Measurements from ENCODE around the gene TSPEAR.

The TSPEAR gene

DNA sequence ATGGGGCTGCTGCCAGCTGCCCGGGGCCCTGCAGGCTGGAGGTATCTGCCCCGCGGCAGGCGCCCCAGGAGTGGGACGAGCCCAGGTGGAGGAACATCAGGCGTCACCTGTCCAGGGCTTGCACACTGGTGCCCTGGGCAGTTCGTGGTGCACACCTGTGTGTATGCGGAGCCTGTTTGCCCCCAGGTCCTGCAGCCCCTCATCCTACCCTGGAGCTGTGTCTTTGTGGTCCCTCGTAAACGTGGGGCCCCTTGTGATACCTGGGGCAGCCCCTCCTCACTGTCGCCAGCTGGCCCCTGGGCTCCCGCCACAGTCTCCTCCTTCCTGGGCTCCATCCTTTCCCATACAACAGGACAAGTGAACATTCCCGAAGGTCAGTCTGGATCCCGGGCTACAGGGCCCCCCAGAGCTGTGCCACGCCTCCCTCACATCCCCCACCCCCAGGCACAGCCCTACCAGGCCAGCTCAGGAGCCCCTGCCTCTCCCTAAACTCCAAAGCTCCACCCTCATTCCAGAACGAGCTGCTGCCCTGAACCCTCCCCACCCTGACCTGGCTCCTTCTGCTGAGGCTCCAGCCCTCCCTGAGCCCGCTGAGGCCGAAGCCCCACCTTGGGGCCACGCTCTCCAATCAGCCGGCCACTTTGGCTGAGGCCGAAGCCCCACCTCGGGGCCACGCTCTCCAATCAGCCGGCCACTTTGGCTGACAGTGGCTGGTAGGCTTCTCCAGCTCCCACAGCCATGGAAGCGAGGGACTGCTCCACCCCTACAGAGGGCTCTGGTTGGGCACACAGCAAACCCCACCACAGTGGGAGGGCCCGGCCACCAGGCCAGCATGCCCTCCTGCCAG is 47.6 kb upstream of the TSPEAR start:
- Histone ChIP-seq H4K20me1 (ENCODE audit: control insufficient read depth, insufficient read depth, low read depth, low read length) (no peaks in the 10 kb centered on the region), H3F3A (ENCODE audit: control insufficient read depth, insufficient read depth) (no peaks in the 10 kb centered on the region), H3K4me3 (ENCODE audit: low read length) (no peak overlapping the region), H3K9me2 (replicated peaks; ENCODE audit: control insufficient read depth, low read length) (no peaks in the 10 kb centered on the region), H3K27me3 (ENCODE audit: control insufficient read depth, low read length) (no peaks in the 10 kb centered on the region), H3K4me2 (ENCODE audit: low read length) (no peak overlapping the region), H3K9me3 (ENCODE audit: control insufficient read depth, insufficient read depth, low read length) (no peaks in the 10 kb centered on the region), H3K27ac (ENCODE audit: low read depth, low read length) (no peak overlapping the region), H3K79me2 (ENCODE audit: control insufficient read depth, low read length) (no peaks in the 10 kb centered on the region), H3K4me1 (ENCODE audit: control insufficient read depth, low read length) (no peaks in the 10 kb centered on the region), H3K36me3 (ENCODE audit: control insufficient read depth, low read length) (no peaks in the 10 kb centered on the region)
- TF ChIP-seq, protein P1, sequence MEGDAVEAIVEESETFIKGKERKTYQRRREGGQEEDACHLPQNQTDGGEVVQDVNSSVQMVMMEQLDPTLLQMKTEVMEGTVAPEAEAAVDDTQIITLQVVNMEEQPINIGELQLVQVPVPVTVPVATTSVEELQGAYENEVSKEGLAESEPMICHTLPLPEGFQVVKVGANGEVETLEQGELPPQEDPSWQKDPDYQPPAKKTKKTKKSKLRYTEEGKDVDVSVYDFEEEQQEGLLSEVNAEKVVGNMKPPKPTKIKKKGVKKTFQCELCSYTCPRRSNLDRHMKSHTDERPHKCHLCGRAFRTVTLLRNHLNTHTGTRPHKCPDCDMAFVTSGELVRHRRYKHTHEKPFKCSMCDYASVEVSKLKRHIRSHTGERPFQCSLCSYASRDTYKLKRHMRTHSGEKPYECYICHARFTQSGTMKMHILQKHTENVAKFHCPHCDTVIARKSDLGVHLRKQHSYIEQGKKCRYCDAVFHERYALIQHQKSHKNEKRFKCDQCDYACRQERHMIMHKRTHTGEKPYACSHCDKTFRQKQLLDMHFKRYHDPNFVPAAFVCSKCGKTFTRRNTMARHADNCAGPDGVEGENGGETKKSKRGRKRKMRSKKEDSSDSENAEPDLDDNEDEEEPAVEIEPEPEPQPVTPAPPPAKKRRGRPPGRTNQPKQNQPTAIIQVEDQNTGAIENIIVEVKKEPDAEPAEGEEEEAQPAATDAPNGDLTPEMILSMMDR (IDR thresholded peaks at IDR 0.05; ENCODE audit: low read depth, low read length, poor library complexity, severe bottlenecking): no peak
- no peak for TF ChIP-seq EZH2phosphoT487 (IDR thresholded peaks at IDR 0.05; ENCODE audit: borderline replicate concordance, low read length)

DNA sequence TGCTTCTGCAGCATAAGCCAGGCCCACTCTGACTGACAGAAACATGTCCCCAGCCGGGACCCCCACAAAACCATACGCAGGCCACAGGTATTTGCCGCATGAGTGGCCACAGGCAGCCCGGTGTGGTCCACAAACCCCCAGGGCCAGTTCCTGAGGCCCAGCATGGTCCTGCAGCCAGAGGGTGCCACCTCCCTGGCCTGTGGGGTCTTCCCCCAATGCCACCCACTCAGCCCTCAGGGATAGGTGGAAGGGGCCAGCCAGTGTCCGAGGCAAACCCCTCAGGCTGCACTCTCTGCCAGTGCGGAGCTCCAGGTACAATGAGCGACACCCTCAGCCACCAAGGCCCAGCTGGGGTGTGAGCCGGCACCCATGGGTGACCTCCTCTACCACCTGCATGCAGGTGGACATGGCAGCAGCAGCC is 46.8 kb upstream of the TSPEAR start:
- H3K4me1 ChIP-seq (ENCODE audit: control insufficient read depth, low read length): no peaks in the 10 kb centered on the region
- H3K36me3 ChIP-seq (ENCODE audit: control insufficient read depth, low read length): no peaks in the 10 kb centered on the region
- H3K27me3 ChIP-seq (ENCODE audit: control insufficient read depth, low read length): no peaks in the 10 kb centered on the region
- no peak for TF ChIP-seq EZH2phosphoT487 (IDR thresholded peaks at IDR 0.05; ENCODE audit: borderline replicate concordance, low read length)
- TF ChIP-seq, protein P1 (IDR thresholded peaks at IDR 0.05; ENCODE audit: low read depth, low read length, poor library complexity, severe bottlenecking): no peak
- H3K4me3 ChIP-seq (ENCODE audit: low read length): no peak overlapping the region
- H3K27ac ChIP-seq (ENCODE audit: low read depth, low read length): no peak overlapping the region
- H3K9me3 ChIP-seq (ENCODE audit: control insufficient read depth, insufficient read depth, low read length): no peaks in the 10 kb centered on the region
- no peak overlapping the region for H3K4me2 ChIP-seq (ENCODE audit: low read length)
- no peaks in the 10 kb centered on the region for H4K20me1 ChIP-seq (ENCODE audit: control insufficient read depth, insufficient read depth, low read depth, low read length)
- H3K9me2 ChIP-seq (replicated peaks; ENCODE audit: control insufficient read depth, low read length): no peaks in the 10 kb centered on the region
- no peaks in the 10 kb centered on the region for H3F3A ChIP-seq (ENCODE audit: control insufficient read depth, insufficient read depth)
- H3K79me2 ChIP-seq (ENCODE audit: control insufficient read depth, low read length): no peaks in the 10 kb centered on the region

DNA sequence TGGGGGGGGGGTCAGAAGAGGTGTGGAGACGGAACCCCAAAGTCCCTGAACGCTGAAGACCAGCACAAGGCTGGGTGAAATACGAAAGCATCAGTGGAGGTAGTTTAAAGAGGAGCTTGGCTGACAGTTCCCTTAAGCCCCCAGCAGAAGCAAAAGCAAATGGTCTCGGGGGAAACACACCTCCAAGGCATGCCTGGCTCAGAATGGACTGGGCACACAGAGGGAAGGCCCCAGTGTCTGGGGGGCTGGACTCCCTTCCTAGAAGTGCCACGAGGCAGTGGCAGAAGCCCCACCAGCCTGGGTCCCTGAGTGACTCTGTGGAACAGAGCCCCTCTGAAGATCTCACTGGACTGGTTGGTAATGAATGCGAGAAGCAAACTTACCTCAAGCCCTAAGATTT is 46.4 kb upstream of the TSPEAR start:
- no peaks in the 10 kb centered on the region for H3K27me3 ChIP-seq (ENCODE audit: control insufficient read depth, low read length)
- no peaks in the 10 kb centered on the region for H3K79me2 ChIP-seq (ENCODE audit: control insufficient read depth, low read length)
- TF ChIP-seq EZH2phosphoT487 (IDR thresholded peaks at IDR 0.05; ENCODE audit: borderline replicate concordance, low read length): no peak
- TF ChIP-seq, protein P1 (IDR thresholded peaks at IDR 0.05; ENCODE audit: low read depth, low read length, poor library complexity, severe bottlenecking): no peak
- no peak overlapping the region for H3K4me3 ChIP-seq (ENCODE audit: low read length)
- no peaks in the 10 kb centered on the region for H3K9me3 ChIP-seq (ENCODE audit: control insufficient read depth, insufficient read depth, low read length)
- no peaks in the 10 kb centered on the region for H3K9me2 ChIP-seq (replicated peaks; ENCODE audit: control insufficient read depth, low read length)
- H3F3A ChIP-seq (ENCODE audit: control insufficient read depth, insufficient read depth): no peaks in the 10 kb centered on the region
- H3K4me1 ChIP-seq (ENCODE audit: control insufficient read depth, low read length): no peaks in the 10 kb centered on the region
- no peak overlapping the region for H3K27ac ChIP-seq (ENCODE audit: low read depth, low read length)
- no peak overlapping the region for H3K4me2 ChIP-seq (ENCODE audit: low read length)
- H3K36me3 ChIP-seq (ENCODE audit: control insufficient read depth, low read length): no peaks in the 10 kb centered on the region
- H4K20me1 ChIP-seq (ENCODE audit: control insufficient read depth, insufficient read depth, low read depth, low read length): no peaks in the 10 kb centered on the region

Data from DOHH2 (cell line).